ENCODE measurements around the gene IDS.
"Not testable (repeated sequence)": the region's sequence is repeated elsewhere in the genome, so short reads cannot be mapped to it uniquely, and the experiment has no call there.

The IDS gene

GRCh38 chrX:149528381-149528780 is 23.3 kb upstream of the IDS start:
- H3K27ac ChIP-seq: no peak overlapping the region
- ChIA-PET POLR2A (ENCODE audit: low non-redundant PET) (no interaction called here), CTCF (no interaction called here)
- no peak for TF ChIP-seq CTCF (conservative IDR thresholded peaks at IDR 0.05; ENCODE audit: low read depth)
- no peak for DNase-seq (ENCODE audit: low spot score)

- POLR2A ChIA-PET (ENCODE audit: low non-redundant PET): no interaction called here
- H3K27ac ChIP-seq: no peak overlapping the region
- peak; percentile 38 for TF ChIP-seq CTCF (conservative IDR thresholded peaks at IDR 0.05; ENCODE audit: low read depth)
- DNase-seq (ENCODE audit: low spot score): peak; percentile 2
- CTCF ChIA-PET: no interaction called here
These were observed 22.6 kb upstream of the IDS start for GRCh38 chrX:149527705-149528104.

- DNase-seq (ENCODE audit: low spot score); CTCF ChIA-PET; H3K27ac ChIP-seq; POLR2A ChIA-PET (ENCODE audit: low non-redundant PET): not testable (repeated sequence)
These were observed 21.4 kb upstream of the IDS start for GRCh38 chrX:149526318-149527033.

- POLR2A ChIA-PET (ENCODE audit: low non-redundant PET); CTCF ChIA-PET; DNase-seq (ENCODE audit: low spot score); H3K27ac ChIP-seq: not testable (repeated sequence)
These were observed 20.8 kb upstream of the IDS start for GRCh38 chrX:149525903-149526302.

- POLR2A ChIA-PET (ENCODE audit: low non-redundant PET); CTCF ChIA-PET; H3K27ac ChIP-seq; DNase-seq (ENCODE audit: low spot score): not testable (repeated sequence)
These were observed 20.3 kb upstream of the IDS start for GRCh38 chrX:149525389-149525788.

- no peak for DNase-seq (ENCODE audit: low spot score)
- ChIA-PET CTCF (no interaction called here), POLR2A (ENCODE audit: low non-redundant PET) (no interaction called here)
- TF ChIP-seq CTCF (conservative IDR thresholded peaks at IDR 0.05; ENCODE audit: low read depth): no peak
- no peak overlapping the region for H3K27ac ChIP-seq
These were observed 17.8 kb upstream of the IDS start for GRCh38 chrX:149522916-149523315.

GRCh38 chrX:149521438-149521837 is 16.3 kb upstream of the IDS start:
- POLR2A ChIA-PET (ENCODE audit: low non-redundant PET): no interaction called here
- DNase-seq (ENCODE audit: low spot score): no peak
- no peak for TF ChIP-seq CTCF (conservative IDR thresholded peaks at IDR 0.05; ENCODE audit: low read depth)
- no peak overlapping the region for H3K27ac ChIP-seq
- CTCF ChIA-PET: no interaction called here

- CTCF ChIA-PET, H3K27ac ChIP-seq: not testable (repeated sequence)
These were observed 15.7 kb upstream of the IDS start for GRCh38 chrX:149520636-149521277.

GRCh38 chrX:149518236-149518635 is 13.1 kb upstream of the IDS start:
- H3K27ac ChIP-seq: no peak overlapping the region
- DNase-seq (ENCODE audit: low spot score): no peak
- TF ChIP-seq CTCF (conservative IDR thresholded peaks at IDR 0.05; ENCODE audit: low read depth): no peak
- POLR2A ChIA-PET (ENCODE audit: low non-redundant PET): no interaction called here
- CTCF ChIA-PET: no interaction called here

More at GRCh38 chrX:149520636-149521277, 15.7 kb upstream of the IDS start:
- DNase-seq (ENCODE audit: low spot score); POLR2A ChIA-PET (ENCODE audit: low non-redundant PET): not testable (repeated sequence)

Measured in RWPE1 (cell line).